Measurements from ENCODE around the gene COA1.

The COA1 gene

DNA sequence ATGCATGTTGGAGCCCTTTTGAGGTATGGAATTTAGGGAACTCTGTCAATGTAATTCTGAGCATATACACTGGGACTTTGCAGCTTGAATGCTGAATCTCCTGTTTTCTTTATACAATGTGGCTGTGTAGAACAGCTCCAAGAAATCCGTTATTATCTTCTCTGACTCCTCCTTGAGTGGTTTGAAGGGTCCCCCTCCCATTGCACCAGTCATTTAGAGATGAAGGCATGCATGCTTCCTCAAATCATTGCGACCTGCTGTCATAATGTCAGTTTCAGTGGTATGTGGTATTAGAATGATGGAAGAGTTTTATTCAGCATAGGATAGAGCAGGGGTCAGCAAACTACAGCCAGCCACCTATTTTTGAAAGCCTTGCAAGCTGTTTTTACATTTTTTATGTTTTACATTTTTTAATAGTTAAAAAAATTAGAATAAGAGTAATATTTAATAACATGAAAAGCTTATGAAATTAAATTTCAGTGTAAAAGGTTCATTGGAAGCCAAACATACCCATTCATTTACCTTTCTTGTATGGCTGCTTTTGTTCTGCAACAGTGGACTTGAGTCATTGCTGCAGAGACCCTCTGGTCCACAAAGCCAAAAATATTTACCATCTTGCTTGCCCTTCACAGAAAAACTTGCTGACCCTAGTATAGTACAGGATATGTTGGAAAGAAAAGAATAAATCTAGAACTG, 138.3 kb downstream of the COA1 start:
- ATAC-seq, result peak; percentile 4; the same call in 2 of the 3 replicates
- no peak for TF ChIP-seq GLIS3 (CRISPR knock-in tag; IDR thresholded peaks at IDR 0.05)
- TF ChIP-seq, protein P1, sequence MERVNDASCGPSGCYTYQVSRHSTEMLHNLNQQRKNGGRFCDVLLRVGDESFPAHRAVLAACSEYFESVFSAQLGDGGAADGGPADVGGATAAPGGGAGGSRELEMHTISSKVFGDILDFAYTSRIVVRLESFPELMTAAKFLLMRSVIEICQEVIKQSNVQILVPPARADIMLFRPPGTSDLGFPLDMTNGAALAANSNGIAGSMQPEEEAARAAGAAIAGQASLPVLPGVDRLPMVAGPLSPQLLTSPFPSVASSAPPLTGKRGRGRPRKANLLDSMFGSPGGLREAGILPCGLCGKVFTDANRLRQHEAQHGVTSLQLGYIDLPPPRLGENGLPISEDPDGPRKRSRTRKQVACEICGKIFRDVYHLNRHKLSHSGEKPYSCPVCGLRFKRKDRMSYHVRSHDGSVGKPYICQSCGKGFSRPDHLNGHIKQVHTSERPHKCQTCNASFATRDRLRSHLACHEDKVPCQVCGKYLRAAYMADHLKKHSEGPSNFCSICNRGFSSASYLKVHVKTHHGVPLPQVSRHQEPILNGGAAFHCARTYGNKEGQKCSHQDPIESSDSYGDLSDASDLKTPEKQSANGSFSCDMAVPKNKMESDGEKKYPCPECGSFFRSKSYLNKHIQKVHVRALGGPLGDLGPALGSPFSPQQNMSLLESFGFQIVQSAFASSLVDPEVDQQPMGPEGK (CRISPR knock-in tag; IDR thresholded peaks at IDR 0.05; ENCODE audit: borderline replicate concordance), result no peak
- TF ChIP-seq TOX (CRISPR knock-in tag; IDR thresholded peaks at IDR 0.05; ENCODE audit: borderline replicate concordance), result no peak
- no peak for TF ChIP-seq SNAI2 (CRISPR knock-in tag; IDR thresholded peaks at IDR 0.05)
- TF ChIP-seq ARNTL (CRISPR knock-in tag; IDR thresholded peaks at IDR 0.05; ENCODE audit: borderline replicate concordance, low read depth), result no peak

DNA sequence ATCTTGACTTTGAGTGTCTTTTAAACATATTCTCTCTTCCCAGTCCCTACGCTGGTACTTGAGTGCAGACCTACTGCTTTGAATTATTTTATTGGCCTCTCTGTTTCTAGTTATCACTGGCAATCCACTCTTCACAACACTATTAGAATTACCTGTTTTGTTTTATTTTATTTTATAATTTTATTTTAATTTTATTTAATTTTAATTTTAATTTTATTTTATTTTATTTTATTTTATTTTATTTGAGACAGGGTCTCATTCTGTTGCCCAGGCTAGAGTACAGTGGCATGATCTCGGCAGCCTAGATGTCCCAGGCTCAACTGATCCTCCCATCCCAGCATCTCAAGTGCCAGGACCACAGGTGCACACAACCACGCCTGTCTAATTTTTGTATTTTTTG, 139.6 kb downstream of the COA1 start:
- TF ChIP-seq ZNF70 (CRISPR knock-in tag; IDR thresholded peaks at IDR 0.05), result no peak
- TF ChIP-seq TCF4 (CRISPR knock-in tag; IDR thresholded peaks at IDR 0.05; ENCODE audit: borderline replicate concordance), result no peak
- TF ChIP-seq, protein P2, sequence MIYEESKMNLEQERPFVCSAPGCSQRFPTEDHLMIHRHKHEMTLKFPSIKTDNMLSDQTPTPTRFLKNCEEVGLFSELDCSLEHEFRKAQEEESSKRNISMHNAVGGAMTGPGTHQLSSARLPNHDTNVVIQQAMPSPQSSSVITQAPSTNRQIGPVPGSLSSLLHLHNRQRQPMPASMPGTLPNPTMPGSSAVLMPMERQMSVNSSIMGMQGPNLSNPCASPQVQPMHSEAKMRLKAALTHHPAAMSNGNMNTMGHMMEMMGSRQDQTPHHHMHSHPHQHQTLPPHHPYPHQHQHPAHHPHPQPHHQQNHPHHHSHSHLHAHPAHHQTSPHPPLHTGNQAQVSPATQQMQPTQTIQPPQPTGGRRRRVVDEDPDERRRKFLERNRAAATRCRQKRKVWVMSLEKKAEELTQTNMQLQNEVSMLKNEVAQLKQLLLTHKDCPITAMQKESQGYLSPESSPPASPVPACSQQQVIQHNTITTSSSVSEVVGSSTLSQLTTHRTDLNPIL (CRISPR knock-in tag; IDR thresholded peaks at IDR 0.05; ENCODE audit: low read depth), result no peak
- no peak for TF ChIP-seq RARB (CRISPR knock-in tag; IDR thresholded peaks at IDR 0.05)
- TF ChIP-seq ZNF8 (CRISPR knock-in tag; IDR thresholded peaks at IDR 0.05), result no peak
- no peak for TF ChIP-seq ZNF565 (CRISPR knock-in tag; conservative IDR thresholded peaks at IDR 0.05; ENCODE audit: low read depth)
- no peak for TF ChIP-seq ARNTL (CRISPR knock-in tag; IDR thresholded peaks at IDR 0.05; ENCODE audit: borderline replicate concordance, low read depth)
- TF ChIP-seq ZFP3 (CRISPR knock-in tag; IDR thresholded peaks at IDR 0.05), result no peak
- TF ChIP-seq, protein P3, sequence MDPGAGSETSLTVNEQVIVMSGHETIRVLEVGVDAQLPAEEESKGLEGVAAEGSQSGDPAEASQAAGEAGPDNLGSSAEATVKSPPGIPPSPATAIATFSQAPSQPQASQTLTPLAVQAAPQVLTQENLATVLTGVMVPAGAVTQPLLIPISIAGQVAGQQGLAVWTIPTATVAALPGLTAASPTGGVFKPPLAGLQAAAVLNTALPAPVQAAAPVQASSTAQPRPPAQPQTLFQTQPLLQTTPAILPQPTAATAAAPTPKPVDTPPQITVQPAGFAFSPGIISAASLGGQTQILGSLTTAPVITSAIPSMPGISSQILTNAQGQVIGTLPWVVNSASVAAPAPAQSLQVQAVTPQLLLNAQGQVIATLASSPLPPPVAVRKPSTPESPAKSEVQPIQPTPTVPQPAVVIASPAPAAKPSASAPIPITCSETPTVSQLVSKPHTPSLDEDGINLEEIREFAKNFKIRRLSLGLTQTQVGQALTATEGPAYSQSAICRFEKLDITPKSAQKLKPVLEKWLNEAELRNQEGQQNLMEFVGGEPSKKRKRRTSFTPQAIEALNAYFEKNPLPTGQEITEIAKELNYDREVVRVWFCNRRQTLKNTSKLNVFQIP (CRISPR knock-in tag; IDR thresholded peaks at IDR 0.05; ENCODE audit: borderline replicate concordance, low read depth), result no peak
- TF ChIP-seq CSDC2 (CRISPR knock-in tag; IDR thresholded peaks at IDR 0.05), result no peak

More for the DNA sequence above, 139.6 kb downstream of the COA1 start:
- ATAC-seq, result no peak

Measured in SK-N-SH treated with all-trans-retinoic acid at 6 μM for 48 hours (cell line).